ENCODE results near the gene CAPN15.

Gene CAPN15

DNA sequence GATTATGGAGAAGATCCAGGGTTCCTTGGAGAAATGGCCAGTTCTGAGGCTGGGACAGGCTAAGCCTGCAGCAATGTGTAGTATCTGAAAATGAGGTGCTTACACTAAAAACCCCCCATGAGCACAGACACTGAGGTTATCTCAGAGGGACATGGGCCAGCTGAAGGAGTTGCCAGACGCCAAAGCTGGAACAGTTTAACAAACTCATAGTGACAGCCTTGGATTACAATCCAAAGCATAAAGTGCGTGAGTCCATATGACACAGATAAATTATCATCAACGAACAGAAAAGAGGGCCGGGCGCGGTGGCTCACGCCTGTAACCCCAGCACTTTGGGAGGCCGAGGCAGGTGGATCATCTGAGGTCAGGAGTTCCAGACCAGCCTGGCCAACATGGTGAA, 11.2 kb upstream of the CAPN15 start:
- Histone ChIP-seq H3K27me3 (ENCODE audit: insufficient read depth, low read depth) (no peaks in the 10 kb centered on the region), H3K9ac (no peak overlapping the region), H3K36me3 (ENCODE audit: insufficient read depth) (no peaks in the 10 kb centered on the region), H4K20me1 (ENCODE audit: insufficient read depth) (no peaks in the 10 kb centered on the region), H3K4me3 (IDR thresholded peaks at IDR 0.05; ENCODE audit: insufficient read depth, low read depth, low read length) (no peak overlapping the region), H2AFZ (ENCODE audit: low read depth) (no peak overlapping the region), H3K79me2 (ENCODE audit: insufficient read depth, low read depth) (no peaks in the 10 kb centered on the region), H3K4me1 (ENCODE audit: low read depth, poor library complexity, severe bottlenecking) (no peaks in the 10 kb centered on the region), H3K27ac (no peak overlapping the region), H3K4me2 (no peak overlapping the region)
- TF ChIP-seq, protein P1, sequence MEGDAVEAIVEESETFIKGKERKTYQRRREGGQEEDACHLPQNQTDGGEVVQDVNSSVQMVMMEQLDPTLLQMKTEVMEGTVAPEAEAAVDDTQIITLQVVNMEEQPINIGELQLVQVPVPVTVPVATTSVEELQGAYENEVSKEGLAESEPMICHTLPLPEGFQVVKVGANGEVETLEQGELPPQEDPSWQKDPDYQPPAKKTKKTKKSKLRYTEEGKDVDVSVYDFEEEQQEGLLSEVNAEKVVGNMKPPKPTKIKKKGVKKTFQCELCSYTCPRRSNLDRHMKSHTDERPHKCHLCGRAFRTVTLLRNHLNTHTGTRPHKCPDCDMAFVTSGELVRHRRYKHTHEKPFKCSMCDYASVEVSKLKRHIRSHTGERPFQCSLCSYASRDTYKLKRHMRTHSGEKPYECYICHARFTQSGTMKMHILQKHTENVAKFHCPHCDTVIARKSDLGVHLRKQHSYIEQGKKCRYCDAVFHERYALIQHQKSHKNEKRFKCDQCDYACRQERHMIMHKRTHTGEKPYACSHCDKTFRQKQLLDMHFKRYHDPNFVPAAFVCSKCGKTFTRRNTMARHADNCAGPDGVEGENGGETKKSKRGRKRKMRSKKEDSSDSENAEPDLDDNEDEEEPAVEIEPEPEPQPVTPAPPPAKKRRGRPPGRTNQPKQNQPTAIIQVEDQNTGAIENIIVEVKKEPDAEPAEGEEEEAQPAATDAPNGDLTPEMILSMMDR (conservative IDR thresholded peaks at IDR 0.05; ENCODE audit: low read depth, low read length): no peak

DNA sequence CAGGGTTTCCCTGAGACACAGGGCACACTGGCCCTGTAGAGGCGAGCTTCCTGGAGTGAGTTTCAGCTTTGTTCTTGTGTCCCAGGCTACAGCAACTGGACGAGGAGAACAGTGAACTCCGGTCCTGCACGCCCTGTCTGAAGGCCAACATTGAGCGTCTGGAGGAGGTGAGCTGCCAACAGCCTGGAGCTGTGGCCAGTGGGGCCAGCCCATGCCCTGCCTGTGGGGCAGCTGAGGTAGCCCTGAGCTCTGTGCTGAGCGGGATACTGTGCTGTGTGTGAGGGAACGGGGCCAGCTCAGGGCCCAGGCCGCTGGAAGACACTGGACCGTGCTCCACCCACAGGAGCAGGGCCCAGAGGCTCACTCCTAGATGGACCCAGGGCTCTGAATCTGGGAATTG, 8.7 kb upstream of the CAPN15 start:
- Histone ChIP-seq H3K4me1 (ENCODE audit: low read depth, poor library complexity, severe bottlenecking) (no peaks in the 10 kb centered on the region), H4K20me1 (ENCODE audit: insufficient read depth) (no peaks in the 10 kb centered on the region), H3K4me3 (IDR thresholded peaks at IDR 0.05; ENCODE audit: insufficient read depth, low read depth, low read length) (no peak overlapping the region), H3K9ac (no peak overlapping the region), H3K27me3 (ENCODE audit: insufficient read depth, low read depth) (no peaks in the 10 kb centered on the region), H2AFZ (ENCODE audit: low read depth) (no peak overlapping the region), H3K79me2 (ENCODE audit: insufficient read depth, low read depth) (no peaks in the 10 kb centered on the region), H3K4me2 (no peak overlapping the region), H3K36me3 (ENCODE audit: insufficient read depth) (no peaks in the 10 kb centered on the region), H3K27ac (no peak overlapping the region)
- TF ChIP-seq, protein P1 (conservative IDR thresholded peaks at IDR 0.05; ENCODE audit: low read depth, low read length): no peak

DNA sequence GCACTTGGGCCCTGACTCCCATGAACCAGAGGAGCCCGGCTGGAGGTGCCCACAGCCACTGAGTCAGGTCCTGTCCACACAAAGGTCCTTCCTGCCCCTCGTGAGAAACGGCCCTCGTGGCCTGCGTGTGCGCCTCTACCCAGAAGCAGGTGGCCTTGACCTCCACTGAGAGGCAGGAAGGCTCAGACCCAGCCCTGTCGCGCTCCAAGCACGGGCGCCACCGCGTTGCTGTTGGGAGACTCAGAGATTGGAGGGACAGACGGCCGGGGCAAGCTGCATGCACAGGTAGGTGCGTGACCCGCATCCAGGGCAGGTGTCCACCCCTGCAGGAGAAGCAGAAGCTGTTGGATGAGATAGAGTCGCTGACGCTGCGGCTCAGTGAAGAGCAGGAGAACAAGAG, 8.1 kb upstream of the CAPN15 start:
- no peak overlapping the region for H3K9ac ChIP-seq
- TF ChIP-seq, protein P1 (conservative IDR thresholded peaks at IDR 0.05; ENCODE audit: low read depth, low read length): no peak
- H3K36me3 ChIP-seq (ENCODE audit: insufficient read depth): no peaks in the 10 kb centered on the region
- H3K4me2 ChIP-seq: no peak overlapping the region
- H3K27ac ChIP-seq: no peak overlapping the region
- H3K79me2 ChIP-seq (ENCODE audit: insufficient read depth, low read depth): no peaks in the 10 kb centered on the region
- no peaks in the 10 kb centered on the region for H4K20me1 ChIP-seq (ENCODE audit: insufficient read depth)
- H3K4me1 ChIP-seq (ENCODE audit: low read depth, poor library complexity, severe bottlenecking): no peaks in the 10 kb centered on the region
- no peak overlapping the region for H2AFZ ChIP-seq (ENCODE audit: low read depth)
- no peaks in the 10 kb centered on the region for H3K27me3 ChIP-seq (ENCODE audit: insufficient read depth, low read depth)
- H3K4me3 ChIP-seq (IDR thresholded peaks at IDR 0.05; ENCODE audit: insufficient read depth, low read depth, low read length): no peak overlapping the region

DNA sequence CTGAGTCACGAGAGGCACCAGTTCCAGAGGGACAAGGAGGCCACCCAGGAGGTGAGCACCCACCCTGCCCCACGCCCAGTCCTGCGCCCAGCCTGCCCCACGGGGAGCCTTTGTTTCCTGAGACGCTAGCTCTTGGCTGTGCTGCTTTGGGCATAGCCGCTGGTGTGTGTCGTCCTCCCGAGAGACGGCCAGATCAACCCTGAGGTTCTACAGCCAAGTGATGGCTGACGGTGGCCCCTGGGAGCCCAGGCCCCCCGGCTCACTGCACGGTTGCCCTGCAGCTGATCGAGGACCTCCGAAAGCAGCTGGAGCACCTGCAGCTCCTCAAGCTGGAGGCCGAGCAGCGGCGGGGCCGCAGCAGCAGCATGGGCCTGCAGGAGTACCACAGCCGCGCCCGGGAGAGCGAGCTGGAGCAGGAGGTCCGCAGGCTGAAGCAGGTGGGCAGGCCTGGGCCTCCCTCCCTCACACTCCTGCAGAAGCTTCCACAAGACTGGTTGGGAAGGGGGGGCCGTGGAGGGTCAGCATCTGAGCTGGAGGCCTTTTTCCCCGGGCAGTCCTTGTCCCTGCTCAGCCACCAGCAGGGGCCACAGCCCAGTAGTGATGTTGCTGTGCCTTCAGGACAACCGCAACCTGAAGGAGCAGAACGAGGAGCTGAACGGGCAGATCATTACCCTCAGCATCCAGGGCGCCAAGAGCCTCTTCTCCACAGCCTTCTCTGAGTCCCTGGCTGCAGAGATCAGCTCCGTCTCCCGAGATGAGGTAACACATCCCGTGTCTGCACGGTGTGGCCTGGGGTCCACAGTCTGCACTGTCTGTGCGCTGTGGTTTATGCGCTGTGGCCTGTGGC, 7.4 kb upstream of the CAPN15 start:
- TF ChIP-seq, protein P1 (conservative IDR thresholded peaks at IDR 0.05; ENCODE audit: low read depth, low read length): no peak
- Histone ChIP-seq H3K9ac (no peak overlapping the region), H3K27me3 (ENCODE audit: insufficient read depth, low read depth) (no peaks in the 10 kb centered on the region), H3K4me3 (IDR thresholded peaks at IDR 0.05; ENCODE audit: insufficient read depth, low read depth, low read length) (no peak overlapping the region), H3K27ac (no peak overlapping the region), H2AFZ (ENCODE audit: low read depth) (no peak overlapping the region), H3K4me1 (ENCODE audit: low read depth, poor library complexity, severe bottlenecking) (no peaks in the 10 kb centered on the region), H3K79me2 (ENCODE audit: insufficient read depth, low read depth) (no peaks in the 10 kb centered on the region), H4K20me1 (ENCODE audit: insufficient read depth) (no peaks in the 10 kb centered on the region), H3K4me2 (no peak overlapping the region), H3K36me3 (ENCODE audit: insufficient read depth) (no peaks in the 10 kb centered on the region)

Data from KMS-11 (cell line).